HEK293 (cell line): Measurements from ENCODE around the gene ADM5.
A peak's percentile ranks its signal among the peaks of the same experiment; 100 is the strongest.

Source experiments
- AEBP2 ChIP-seq: fragments of 450-650 bp; formaldehyde crosslinking; IDR thresholded peaks from 2 replicates; pipeline ENCODE4 v1.5.1; 2016; ENCODE audit warnings: missing biosample characterization, missing genetic modification characterization, borderline replicate concordance
- BCL11A ChIP-seq: fragments of 450-650 bp; formaldehyde crosslinking; IDR thresholded peaks from 2 replicates; pipeline ENCODE4 v1.5.1; 2016; ENCODE audit warnings: low read depth, missing biosample characterization, missing genetic modification characterization
- BCL6B ChIP-seq: fragments of 450-650 bp; formaldehyde crosslinking; IDR thresholded peaks from 2 replicates; pipeline ENCODE4 v1.5.1; 2017; ENCODE audit warnings: missing biosample characterization, missing genetic modification characterization
- PRDM1 ChIP-seq: fragments of 450-650 bp; formaldehyde crosslinking; IDR thresholded peaks from 2 replicates; pipeline ENCODE4; 2016; ENCODE audit warnings: missing biosample characterization, missing genetic modification characterization
- TSHZ1 ChIP-seq: fragments of 450-650 bp; formaldehyde crosslinking; IDR thresholded peaks from 2 replicates; pipeline ENCODE4 v1.5.1; 2016; ENCODE audit warnings: missing biosample characterization, missing genetic modification characterization, borderline replicate concordance
- YY1 ChIP-seq: fragments of 450-650 bp; formaldehyde crosslinking; IDR thresholded peaks from 2 replicates; pipeline ENCODE4 v1.5.1; 2018; ENCODE audit warnings: missing biosample characterization, missing genetic modification characterization
- ZBTB10 ChIP-seq: fragments of 450-650 bp; formaldehyde crosslinking; IDR thresholded peaks from 2 replicates; pipeline ENCODE4 v1.5.1; 2016; ENCODE audit warnings: missing biosample characterization, missing genetic modification characterization
- ZBTB11 ChIP-seq: fragments of 450-650 bp; formaldehyde crosslinking; conservative IDR thresholded peaks from 2 replicates; pipeline ENCODE4 v1.5.1; 2016; ENCODE audit warnings: low read depth, missing biosample characterization, missing genetic modification characterization
- ZBTB21 ChIP-seq: fragments of 450-650 bp; formaldehyde crosslinking; IDR thresholded peaks from 2 replicates; pipeline ENCODE4 v1.5.1; 2017; ENCODE audit warnings: missing biosample characterization, missing genetic modification characterization
- ZBTB26 ChIP-seq: fragments of 450-650 bp; formaldehyde crosslinking; optimal IDR thresholded peaks from 2 replicates; pipeline ENCODE3; 2016; ENCODE audit warnings: missing biosample characterization, mild to moderate bottlenecking, missing genetic modification characterization
- ZNF19 ChIP-seq: fragments of 450-650 bp; formaldehyde crosslinking; IDR thresholded peaks from 2 replicates; pipeline ENCODE4; 2016; ENCODE audit warnings: missing biosample characterization, missing genetic modification characterization, low read depth
- ZNF2 ChIP-seq: fragments of 450-650 bp; formaldehyde crosslinking; IDR thresholded peaks from 2 replicates; pipeline ENCODE4 v1.5.1; 2016; ENCODE audit warnings: missing biosample characterization, missing genetic modification characterization
- ZNF518A ChIP-seq: fragments of 450-650 bp; formaldehyde crosslinking; conservative IDR thresholded peaks from 2 replicates; pipeline ENCODE4 v1.5.1; 2016; ENCODE audit warnings: low read depth, missing biosample characterization, missing genetic modification characterization
- ZNF621 ChIP-seq: fragments of 450-650 bp; formaldehyde crosslinking; IDR thresholded peaks from 2 replicates; pipeline ENCODE4 v1.5.1; 2017; ENCODE audit warnings: missing biosample characterization, missing genetic modification characterization
- ZNF623 ChIP-seq: fragments of 450-650 bp; formaldehyde crosslinking; IDR thresholded peaks from 2 replicates; pipeline ENCODE4 v1.5.1; 2016; ENCODE audit warnings: missing biosample characterization, missing genetic modification characterization
- ZNF704 ChIP-seq: fragments of 450-650 bp; formaldehyde crosslinking; IDR thresholded peaks from 2 replicates; pipeline ENCODE4 v1.5.1; 2016; ENCODE audit warnings: missing biosample characterization, missing genetic modification characterization
- ZNF843 ChIP-seq: fragments of 450-650 bp; formaldehyde crosslinking; IDR thresholded peaks from 2 replicates; pipeline ENCODE4 v1.5.1; 2016; ENCODE audit warnings: missing biosample characterization, missing genetic modification characterization

The ADM5 gene

GRCh38 chr19:49640113-49640898 is 49.1 kb upstream of the ADM5 start, which contains the start of gene RRAS (continued):
- TF ChIP-seq TSHZ1 (tag by site-specific recombination) (peak; percentile 52; the same call in 1 of the 2 replicates), ZNF621 (tag by site-specific recombination) (no peak), ZNF623 (tag by site-specific recombination) (0 out of 2 replicates have a peak, but pooled peaks have one; percentile 10), YY1 (tag by site-specific recombination) (no peak), ZBTB21 (peak; percentile 84), ZNF704 (tag by site-specific recombination) (no peak), PRDM1 (tag by site-specific recombination) (peak; percentile 57; the same call in 1 of the 2 replicates), ZBTB11 (peak; percentile 91), ZNF843 (tag by site-specific recombination) (peak; percentile 85), AEBP2 (tag by site-specific recombination) (no peak), ZBTB10 (peak; percentile 97), BCL6B (no peak), ZNF518A (tag by site-specific recombination) (peak; percentile 63; the same call in 1 of the 2 replicates), ZNF2 (tag by site-specific recombination) (0 out of 2 replicates have a peak, but pooled peaks have one; percentile 19), ZNF19 (tag by site-specific recombination) (no peak), ZBTB26 (tag by site-specific recombination) (peak; percentile 52), BCL11A (tag by site-specific recombination) (peak; percentile 94)
